Germinal center (tissue), 1 donor: Measurements from ENCODE around the gene DNAH8.
"Not testable (repeated sequence)": the region's sequence is repeated elsewhere in the genome, so short reads cannot be mapped to it uniquely, and the experiment has no call there.

Source experiments
- DNase-seq: peaks from one replicate; pipeline ENCODE4 v3.0.0; 2012; ENCODE audit warnings: mixed read lengths, low spot score

Gene DNAH8

DNA sequence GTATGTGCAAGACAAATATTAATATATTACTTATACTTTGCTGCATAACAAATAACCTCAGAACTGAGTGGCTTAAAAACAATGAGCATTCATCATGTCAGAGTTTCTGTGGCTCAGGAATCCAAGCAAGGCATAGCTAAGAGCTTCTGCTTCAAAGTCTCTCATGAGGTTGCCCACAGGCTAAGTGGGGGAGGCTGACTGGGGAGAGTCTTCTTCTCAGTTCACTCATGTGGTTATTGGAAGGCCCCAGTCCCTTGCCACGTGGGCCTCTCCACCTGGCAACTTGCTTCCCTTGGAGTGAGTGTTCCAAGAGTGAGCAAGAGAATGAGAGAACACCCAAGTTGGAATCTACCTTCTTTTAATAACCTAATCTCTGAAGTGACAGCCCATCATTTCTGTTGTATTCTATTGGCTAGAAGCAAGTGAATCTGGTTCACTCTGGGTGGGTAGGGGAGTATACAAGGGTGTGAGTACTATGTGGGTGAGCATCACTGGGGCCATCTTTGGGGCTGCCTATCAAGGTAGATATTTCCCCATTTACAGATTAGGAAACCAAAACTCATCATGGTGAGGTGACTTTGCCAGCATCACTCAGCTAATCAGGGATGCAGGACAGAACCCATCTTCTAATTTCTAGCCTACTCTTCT is 36.0 kb downstream of the DNAH8 start:
- no peak for DNase-seq

DNA sequence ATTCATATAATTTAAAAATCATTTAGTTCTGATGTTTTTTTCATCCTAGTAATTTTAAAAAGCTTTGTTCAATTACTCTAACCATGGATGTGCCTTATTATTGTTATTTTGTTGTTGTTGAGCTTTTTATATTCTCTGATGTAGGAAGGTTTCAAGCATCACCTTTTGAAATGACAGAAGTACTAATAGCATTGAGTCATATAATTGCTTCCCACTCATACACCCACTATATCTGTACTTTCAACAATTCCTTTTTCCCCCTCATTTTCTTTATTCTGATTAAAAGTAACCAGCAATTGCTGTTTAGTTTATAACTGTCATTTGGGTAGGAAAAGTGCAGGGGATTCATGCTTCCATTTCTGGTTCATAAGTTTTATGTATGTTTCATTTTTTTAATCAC is 38.6 kb downstream of the DNAH8 start:
- no peak for DNase-seq

DNA sequence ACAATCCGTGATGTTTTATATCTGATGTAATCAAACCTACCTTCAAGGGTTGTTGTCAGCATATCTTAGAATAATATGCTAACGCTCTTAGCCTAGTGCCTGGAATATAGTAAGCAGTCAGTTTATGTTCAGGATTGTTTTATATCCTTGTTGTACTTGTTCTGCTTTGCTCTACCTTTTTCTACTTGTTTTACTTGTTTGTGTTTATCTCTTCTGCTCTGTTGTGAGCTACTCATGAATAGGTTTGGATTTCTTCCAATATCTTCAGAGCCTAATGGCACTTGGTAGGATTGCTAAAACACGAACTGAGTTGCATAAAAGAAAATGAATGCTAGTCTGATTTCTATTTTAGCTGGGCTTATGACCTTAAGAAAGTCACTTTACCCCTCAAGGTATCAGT is 40.1 kb downstream of the DNAH8 start:
- no peak for DNase-seq

DNA sequence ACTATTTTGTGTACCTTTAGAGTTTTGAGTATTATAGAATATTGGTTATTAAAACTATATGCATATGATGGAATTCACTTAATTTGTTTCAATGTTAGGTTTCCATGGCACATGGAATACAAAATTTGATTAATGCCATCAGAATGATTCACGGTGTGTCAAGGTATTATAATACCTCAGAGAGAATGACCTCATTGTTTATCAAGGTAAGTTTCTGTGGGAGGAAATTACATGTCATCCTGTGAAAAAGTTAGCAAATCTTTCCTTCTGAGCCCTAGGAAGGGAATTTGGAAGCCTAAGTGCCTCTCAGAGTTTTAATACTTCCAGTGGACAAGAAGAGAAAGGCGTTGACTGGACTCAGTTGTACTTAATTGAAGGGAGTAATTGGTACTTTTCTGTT is 40.8 kb downstream of the DNAH8 start:
- no peak for DNase-seq

DNA sequence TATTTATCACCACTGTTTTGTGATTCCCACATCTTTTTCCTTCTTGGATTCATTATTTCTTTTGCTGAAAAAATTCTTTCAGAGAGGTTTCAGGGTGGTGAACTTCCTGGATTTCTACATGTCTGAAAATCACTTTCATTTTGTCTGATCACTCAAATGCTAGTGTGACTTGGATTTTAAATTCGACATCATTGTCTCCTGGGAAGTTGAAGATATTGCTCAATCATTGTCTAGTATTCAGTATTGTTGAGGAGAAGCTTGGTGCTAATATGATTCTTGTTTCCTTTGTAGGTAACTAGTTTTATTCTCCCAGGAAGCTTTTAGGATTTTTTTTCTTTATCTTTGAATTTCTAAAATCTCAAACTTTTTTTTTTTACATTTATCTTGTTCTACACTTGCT is 45.0 kb downstream of the DNAH8 start:
- no peak for DNase-seq

DNA sequence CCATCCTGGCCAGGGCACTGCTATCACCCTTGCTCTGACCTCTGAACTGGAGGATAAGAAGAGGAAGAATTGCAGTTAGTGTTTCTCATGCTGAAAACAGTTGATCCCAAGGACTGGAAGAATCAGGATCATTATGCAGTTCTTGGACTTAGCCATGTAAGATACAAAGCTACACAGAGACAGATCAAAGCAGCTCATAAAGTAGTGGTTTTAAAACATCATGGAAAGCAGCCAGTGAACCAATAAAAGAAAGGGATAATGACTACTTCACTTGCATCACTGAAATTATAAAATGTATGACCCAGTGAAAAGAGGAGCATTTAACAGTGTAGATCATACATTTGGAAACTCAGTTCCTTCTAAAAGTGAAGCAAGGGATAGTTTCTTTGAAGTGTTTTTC is 47.7 kb downstream of the DNAH8 start:
- no peak for DNase-seq

DNA sequence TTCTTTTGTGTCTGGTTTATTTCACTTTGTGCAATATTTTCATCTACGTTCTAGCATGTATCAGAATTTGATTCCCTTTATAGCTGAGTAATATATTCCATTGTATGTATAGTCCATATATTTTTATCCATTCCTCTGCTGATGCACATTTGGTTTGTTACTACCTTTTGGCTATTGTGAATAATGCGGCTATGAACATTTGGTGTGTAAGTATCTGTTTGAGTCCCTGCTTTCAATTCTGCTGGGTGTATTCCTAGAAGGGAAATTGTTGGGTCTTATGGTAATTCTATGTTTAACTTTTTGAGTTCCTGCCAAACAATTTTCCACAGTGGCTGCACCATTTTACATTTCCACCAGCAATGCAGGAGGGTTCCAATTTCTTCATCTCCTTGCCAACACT is 52.4 kb downstream of the DNAH8 start:
- DNase-seq: no peak

DNA sequence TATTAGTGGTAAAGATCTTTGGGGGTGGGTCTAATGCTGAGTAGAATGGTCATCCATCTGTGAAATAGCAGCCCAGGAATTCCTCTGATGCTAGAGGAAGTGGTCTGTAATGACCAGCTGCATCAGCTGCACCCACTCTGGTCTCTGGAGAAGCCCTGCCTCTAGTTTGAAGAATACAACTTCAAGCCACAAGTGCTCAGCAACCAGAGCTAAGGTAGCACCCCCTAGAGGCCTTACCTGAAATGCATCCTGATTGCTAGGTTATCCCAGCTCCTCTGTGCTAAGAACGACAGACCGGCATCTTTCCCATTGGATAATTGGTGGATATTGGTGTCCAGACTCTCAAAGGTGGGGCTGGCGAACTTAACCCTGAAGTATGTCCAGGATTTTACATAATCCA is 58.2 kb downstream of the DNAH8 start:
- peak; percentile 47 for DNase-seq

DNA sequence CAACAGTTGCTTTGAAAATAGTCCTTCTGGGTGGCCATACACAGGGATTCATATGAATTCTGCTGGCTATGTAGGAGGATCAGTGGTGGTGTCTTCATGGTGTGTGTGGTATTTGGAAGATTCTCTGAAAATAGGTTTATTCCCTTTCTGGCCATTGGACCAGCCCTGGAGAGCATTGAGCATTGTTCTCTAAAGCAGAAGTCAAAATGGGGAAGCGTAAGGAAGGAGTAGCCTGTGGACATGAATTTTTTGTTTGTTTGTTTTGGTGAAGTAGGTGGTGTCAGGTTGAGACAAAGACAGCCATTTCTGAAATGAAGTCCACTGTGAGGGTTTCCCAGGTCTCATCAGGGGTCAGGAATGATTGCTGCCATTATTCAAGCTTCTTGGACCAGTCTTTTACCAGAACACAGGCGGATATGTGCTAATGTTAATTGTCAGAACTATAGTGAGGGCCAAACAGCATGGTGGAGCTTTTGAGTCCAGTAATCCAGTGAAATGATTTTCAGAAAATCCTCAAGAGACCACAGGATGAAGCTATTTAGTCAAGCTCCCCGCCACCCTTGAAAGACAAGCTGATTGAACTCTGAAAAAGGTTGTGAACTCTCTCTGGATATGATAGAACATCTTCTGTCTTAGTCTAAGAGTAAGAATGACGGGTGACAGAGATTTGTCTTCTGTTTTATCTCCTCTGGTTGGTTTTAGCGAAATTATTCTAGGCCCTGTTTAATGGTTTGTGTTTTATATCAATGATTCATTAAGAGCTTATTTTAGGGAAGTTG is 60.0 kb downstream of the DNAH8 start:
- DNase-seq: peak; percentile 18

DNA sequence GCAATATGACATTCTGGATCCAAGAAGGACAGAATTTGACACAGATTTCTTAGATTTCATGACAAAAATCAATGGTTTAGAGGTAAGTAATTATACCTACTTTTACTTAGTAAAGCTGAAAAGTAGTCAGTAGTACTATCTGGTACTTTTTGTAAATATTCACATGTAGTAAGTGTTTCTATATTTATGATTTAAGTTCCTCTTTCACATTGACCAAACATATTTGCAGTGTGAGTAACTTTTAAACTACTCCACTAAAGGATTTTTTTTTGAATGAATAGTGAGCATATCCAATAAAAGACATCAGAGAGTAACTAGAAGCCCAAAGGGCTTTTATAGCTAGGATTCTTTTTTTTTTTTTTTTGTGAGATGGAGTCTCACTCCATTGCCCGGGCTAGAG is 60.8 kb downstream of the DNAH8 start:
- peak; percentile 28 for DNase-seq

DNA sequence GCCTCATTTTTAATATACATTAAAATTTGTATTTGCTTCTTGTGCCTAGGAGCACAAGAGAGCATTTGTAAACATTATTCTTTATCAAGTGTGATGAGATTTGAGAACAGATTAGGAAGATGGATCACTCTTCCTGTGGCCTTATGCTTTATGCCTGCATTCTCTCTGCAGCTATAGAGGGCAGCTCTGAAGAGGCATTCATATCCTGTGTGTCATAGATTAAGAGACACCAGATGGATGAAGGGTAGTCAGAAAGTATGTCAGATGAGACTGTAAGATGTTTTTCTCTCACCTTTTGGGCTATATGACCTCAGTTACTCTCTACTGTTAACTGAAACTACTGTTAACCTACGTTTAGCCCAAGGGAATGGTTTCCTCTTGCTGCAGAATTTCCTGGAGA is 61.4 kb downstream of the DNAH8 start:
- DNase-seq: no peak

DNA sequence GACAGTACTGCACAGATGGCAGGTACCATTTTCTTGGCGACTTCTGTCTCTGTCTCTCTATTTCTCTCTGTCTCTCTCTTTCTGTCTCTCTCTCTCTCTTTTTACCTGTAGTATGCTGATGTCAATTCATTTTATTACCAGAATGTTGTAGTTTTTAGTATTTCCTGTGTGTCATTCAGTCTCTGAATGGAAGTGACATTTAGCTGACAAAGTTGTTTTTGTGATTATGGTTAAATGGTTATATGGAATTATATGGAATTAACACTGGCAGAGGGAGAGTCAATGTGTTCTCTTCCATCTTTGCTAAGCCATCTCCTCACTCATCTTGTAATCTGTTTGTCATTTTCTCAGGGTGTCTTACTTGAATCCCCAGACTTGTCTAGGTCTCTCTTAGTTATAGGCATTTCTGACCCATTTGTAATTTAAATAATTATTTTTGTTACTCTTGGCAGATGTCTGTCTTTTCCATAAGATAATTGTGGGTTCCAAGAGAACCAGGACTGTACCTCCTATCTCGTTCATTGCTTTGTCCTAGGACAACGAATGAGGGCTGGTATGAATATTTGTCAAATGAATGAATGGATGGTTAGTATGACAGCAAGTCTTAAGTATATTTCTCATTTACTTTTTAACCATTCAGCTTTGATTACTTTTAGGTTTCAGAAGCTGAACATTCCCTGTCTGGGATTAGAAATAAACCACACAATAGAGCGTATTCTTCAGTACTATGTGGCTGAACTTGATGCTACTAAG is 64.4 kb downstream of the DNAH8 start:
- DNase-seq: no peak

DNA sequence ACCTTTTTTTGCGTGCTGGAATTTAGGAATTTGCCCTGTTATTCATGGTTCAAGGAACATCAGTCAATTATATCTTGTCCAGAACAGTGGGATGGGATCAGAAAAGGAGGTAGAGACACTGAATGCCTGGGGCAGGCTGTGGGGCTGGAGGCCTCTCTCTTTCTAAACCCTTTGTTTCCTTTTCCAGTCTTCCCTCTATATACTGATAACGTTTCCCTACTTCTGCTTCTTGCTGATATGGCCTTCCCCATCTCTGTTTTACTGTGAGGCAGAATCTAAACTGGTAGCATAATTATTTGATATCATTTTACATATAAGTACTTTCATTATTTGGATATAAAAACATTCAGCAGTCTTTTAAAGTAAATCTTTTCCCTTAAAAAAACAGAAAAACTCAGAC is 67.5 kb downstream of the DNAH8 start:
- DNase-seq: no peak

DNA sequence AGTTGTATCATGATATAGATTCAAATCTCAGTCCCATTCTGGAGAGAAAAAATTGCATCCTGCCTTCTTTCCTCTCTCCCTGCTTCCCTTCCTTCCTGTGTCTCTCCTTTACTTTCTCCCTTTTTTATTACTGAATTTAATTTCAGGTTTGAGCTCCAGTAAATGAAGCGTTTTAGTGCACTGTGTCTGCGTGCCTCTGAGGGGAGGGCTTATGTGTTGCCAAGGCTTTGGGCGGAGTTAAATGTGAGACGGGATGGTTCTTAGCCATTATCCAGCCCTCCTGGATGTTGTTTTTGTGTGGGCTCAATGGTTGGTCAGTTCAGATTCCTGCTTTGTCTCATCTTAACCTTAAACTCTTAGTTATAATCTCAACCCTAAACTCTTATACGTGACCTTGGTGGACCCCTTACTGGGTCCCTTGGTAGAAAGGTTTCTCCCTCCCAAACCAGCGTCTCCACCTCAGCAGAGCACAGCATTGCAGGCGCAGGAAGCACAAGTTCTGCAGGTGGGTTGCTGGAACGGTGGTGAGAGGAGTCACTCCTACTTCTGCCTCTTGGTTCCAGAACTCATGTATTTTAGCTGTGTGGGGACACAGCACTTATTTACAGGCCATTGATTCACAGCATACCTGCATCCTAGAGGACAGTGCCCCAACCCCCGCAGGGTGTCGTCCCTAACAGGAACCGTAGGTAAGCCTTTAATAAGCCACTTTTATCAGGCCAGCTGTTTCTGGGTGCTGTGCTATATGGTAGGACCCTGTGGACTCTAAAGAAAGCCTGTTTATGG is 68.5 kb downstream of the DNAH8 start:
- DNase-seq: no peak

DNA sequence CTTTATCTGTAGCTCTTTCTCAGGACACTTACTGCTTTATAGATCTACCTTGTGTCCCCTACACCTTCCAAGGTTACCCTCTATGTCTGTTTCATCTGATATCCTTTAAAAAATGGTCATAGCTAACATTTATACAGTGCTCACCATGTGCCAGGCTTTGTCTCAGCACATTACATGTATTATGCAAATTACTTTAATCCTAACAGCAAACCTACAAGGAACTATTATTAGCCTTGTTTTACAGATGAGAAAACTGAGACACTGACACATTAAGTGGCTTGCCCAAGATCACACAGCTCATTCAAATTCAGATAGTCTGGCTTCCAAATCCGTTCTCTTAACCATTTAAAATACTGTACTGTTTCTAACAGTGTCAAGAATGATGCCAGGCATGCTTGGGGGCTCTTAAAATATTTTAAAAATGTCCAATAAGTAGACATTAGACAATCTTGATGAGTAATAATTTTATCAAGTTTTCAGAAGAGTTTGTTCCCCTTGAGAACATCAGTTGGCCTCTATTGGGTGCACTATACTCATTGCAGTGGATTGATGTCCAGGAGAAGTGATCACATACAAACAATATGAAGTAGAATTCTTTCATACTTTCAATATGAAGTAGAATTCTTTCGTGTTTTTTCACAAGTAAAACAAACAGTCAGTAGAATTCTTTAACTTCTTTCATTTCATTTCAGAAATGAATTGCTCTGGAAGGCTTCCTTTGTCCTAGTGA is 69.6 kb downstream of the DNAH8 start:
- DNase-seq: no peak

DNA sequence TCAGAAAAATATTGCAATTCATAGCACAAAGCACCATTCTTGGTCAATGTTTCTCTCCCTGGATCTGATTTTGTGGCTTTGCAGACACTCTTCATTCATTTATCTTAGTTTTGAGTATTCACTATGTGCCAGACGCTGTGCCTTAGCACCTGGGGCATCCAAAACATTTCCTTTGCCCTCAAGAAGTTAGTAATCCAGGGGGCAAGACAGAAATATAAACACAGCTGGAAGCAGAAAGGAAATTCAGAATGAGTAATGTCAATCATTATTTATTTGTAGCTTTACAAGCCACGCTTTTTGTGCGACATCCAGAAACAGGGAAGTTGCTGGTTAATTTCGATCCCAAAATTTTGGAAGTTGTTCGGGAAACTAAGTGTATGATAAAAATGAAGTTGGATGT is 71.4 kb downstream of the DNAH8 start:
- no peak for DNase-seq

DNA sequence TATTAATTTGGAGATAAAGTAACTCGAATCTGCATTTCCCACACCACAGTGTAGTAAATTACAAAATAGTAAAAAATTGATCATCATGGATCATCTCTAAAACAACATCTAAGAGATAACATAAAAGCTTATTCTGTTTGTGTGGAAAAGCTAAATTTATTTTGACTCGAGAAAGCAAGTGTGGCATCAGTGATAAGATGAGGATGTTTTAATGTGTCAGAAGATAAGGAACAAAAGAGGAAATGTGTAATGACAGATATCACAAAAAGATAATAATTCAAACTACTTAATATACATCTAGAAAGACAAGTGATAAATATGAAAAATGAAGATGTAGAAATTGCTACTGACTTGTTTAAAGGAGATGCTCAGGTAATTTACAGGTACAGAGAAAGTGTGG is 74.1 kb downstream of the DNAH8 start:
- no peak for DNase-seq

DNA sequence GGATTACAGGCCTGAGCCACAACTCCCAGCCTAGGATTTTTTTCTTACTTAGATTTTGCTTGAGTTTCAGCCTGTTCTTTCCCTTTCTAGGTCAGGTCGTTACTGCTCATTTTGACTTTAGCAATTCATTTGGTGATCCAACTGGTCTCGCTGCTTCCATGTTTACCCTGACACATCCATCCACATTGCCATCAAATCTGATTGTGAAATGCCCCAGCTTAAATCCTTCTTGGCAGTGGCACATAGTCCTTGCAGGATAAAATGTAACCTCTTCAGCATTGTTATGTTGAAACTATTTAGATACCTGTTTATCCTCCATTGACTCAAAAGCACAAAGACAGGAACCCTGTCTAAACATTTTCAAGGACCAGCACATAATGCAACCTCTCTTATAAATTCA is 77.2 kb downstream of the DNAH8 start:
- DNase-seq: no peak

DNA sequence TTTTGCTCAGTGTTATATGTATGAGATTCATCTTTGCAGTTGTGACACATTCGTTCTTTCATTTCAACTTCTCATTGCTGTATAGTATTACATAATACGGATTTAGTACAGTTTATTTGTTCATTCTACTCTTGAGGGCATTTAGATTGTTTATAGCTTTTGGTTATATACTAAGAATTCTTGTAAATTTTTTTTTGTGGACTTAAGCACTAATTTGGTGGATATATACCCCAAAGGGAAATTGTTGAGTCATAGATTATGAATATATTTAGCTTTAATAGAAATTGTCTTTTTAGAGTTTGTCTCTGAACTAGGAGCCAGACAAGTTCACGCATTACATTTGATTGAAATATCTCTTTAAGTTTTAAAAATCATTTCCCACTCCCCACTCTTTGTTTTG is 79.6 kb downstream of the DNAH8 start:
- DNase-seq: no peak

DNA sequence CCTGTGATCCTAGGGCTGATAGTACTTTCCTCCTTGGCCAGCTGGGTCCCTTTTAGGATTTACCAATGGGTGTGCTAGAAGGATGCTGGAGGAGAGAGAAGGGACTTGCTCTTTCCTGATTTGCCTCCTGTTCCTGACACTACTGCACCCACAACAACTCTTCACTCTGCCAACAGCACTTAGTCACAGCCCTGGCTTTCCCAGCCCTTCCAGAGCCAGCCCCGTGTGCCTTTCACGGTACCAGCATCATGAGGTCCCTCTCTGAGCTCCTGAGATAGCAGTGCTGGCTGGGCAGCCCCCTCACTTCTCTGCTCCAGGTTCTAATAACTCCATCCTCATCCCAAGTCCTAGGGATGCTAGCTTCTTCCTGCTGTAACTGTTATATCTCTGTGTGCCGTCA is 80.9 kb downstream of the DNAH8 start:
- DNase-seq: no peak

DNA sequence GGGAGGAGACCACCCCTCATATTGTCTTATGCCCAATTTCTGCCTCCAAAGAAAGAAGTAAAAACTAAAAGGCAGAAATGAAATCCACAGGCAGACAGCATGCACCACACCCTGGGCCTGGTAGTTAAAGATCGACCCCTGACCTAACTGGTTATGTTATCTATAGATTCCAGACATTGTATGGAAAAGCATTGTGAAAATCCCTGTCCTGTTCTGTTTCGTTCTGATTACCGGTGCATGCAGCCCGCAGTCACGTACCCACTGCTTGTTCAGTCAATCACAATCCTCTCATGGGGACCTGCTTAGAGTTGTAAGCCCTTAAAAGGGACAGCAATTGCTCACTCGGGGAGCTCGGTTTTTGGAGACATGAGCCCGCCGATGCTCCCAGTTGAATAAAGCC is 81.3 kb downstream of the DNAH8 start:
- not testable (repeated sequence) for DNase-seq

DNA sequence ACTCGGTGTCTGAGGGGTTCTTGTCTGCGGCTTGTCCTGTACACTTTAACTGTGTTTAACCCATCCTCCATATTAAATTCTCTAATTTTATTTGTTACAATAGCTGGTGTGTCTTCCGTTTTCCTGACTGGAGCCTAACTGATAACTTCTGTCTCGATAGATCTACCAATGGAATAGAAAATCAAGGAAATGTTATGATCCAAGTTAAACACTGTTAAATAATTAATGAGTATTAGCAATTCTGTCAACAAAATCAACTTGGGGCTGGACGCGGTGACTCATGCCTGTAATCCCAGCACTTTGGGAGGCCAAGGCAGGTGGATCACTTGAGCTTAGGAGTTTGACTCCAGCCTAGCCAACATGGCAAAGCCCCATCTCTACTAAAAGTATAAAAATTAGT is 81.7 kb downstream of the DNAH8 start:
- DNase-seq: no peak
